Smooth muscle cell of the brain vasculature (primary cell): ENCODE data around the gene SDK2.
"Not testable (repeated sequence)": the region's sequence is repeated elsewhere in the genome, so short reads cannot be mapped to it uniquely, and the experiment has no call there.

ENCODE experiments used
- DNase-seq: peaks from one replicate; pipeline ENCODE4 v3.0.0-alpha.2; 2012; ENCODE audit warnings: low read depth, low spot score

Gene SDK2

DNA sequence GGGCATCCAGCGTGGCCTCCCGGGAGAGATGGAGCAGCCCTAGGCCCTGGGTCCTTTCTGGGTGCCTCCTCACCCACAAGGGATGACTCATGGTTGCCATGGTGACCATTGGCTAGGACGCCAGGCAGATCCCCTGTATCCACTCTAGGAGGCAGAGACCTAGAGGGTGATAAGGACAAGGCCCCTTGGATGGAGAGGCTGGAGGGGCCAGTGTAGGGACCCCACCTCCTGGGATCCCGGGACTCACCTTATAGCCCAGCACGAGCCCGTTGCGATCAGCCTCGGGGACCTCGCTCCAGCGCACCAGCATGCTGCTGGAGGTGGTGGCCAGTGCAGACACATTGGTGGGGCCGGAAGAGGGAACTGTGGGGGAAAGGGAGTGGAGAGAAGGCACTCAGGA lies 250.3 kb downstream of the SDK2 start:
- no peak for DNase-seq

GRCh38 chr17:73393381-73393780 lies 250.9 kb downstream of the SDK2 start:
- DNase-seq: no peak

DNA sequence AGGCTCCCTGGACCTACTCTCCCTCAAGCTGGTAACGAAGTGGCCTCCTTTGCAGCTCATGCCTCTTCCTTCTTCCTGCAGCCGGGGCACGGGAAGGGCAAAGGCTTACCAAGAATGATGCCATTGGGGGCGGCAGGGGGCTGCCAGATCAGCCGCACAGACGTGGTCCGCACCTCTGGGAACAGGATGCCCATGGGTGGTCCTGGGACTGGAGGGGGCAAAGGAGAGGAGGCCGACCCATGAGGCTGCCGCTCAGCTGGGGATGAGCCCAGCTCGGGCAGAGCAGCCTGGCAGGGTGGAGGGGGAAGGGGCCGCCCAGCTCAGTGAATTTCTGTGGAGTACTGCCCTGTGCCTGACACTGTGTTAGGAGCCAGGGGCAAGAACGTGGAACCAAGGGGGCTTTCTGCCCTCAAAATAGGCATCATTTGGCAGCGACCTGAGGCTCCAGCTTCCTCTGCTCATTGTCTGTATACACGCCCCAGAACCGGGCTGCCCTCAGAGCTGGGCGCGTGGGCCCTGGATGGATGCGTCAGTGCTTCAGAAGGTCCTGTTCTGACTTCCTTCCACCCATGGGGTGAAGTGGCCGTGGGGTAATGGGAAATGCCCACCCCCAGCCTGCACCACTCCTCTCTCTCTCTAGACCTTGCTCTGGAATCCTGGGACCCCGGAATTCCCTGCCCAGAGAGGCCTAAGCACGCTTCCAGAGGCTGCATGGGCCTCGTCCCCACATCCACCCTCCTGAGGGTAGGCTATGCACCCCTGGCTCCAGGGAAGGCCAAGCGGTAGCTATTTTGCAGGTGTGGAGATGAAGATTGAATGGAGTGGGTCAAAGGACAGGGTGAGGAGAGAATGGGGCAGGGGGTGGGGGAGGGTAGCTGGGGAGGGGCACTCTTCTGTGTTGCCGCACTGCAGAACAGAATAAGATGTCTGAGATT lies 252.6 kb downstream of the SDK2 start:
- DNase-seq: no peak

DNA sequence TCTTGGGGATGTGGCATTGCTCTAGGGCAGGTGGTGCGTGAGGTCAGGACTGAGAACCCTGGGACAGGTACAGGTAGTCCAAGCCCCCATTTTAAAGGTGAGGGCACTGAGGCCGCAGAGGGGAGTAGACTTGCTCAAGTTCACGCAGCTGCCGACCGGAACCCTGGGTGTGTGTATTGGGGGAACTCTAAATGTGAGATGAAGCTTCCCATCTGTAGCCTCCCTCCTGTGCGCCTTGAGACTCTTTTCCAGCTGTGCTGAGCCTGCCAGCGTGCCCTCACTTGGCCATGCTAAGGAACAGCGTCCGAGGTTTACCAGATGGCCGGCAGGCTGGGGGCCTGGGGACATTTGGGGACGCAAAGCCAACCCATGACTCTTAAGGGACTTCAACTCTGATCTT lies 253.4 kb downstream of the SDK2 start:
- no peak for DNase-seq

DNA sequence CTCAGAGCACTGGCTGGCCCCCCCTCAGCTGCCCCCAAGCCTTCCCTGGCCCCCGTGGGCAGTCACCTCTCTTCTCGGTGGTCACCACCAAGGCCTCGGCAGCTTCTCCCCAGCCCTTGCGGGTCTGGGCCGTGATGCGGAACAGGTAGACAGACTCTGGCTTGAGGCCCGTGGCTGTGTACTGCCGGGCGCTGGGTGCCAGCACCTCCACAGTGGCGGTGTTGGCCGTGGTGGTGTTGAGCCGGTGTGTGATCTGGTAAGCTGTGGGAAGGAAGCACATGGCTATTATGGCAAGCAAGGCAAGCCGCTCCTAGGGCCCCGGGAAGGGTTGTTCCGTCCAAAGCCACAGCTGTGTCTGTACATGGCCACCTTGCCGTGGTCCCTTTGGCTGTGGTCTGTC lies 254.0 kb downstream of the SDK2 start:
- no peak for DNase-seq

GRCh38 chr17:73389411-73389810 lies 254.8 kb downstream of the SDK2 start:
- no peak for DNase-seq

- DNase-seq: no peak
Observed at GRCh38 chr17:73388578-73388905, 255.7 kb downstream of the SDK2 start.

DNA sequence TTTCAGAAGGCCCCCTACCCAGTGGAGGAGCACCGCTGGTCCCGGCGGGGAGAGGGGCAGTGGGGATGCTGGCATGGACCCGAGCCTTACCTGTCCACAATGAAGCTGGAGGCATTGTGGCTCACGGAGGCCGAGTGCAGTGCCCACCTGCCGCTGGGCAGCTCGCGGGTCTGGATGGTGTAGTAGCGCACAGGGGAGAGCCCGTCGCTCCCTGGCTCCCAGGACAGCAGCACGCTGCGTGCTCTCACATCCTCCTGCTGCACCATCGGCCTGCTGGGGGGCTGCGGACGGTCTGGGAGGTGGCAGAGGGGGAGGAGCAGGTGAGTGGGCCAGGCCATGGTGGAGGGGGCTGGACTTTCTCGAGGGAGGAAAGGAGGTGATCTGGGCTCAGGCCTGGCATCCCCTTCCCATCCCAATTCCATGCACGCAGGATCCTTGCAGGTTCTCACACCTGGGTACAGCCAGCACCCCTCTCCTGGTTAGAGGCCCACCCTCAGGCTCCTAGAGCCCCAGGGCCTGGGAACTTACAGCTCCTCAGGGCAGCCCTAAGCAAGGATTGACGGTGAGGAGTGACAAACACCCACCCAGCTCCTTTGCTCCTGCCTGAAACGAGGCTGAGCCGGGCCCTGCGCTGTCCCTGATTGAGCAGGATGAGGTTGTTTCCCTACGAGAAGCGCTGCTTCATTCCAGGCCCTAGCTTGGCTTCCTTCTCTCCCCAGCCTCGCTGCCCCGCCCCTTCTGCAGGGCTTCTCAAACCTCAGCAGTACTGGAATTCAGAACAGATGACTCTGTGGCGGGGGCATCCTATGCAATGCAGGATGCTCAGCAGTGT lies 256.3 kb downstream of the SDK2 start:
- DNase-seq: no peak

DNA sequence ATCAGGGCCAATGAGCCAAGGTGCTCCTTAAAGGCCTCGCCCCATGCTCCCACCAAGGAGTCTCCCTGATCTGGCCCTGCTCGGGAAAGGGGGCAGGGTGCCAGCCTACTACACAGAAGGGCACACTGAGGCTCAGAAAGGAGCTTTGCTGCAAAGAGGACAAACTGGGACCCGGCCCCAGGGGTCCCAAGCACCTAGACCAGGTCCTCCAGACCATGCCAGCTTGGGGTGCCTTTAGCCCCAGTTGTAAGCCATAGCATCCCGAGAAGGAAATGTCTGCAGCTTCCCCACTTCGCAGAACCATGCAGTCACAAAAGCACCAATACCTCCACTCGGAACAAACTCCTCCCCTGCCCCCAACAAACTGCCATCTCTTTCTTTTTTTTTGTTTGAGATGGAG lies 257.7 kb downstream of the SDK2 start:
- no peak for DNase-seq

DNA sequence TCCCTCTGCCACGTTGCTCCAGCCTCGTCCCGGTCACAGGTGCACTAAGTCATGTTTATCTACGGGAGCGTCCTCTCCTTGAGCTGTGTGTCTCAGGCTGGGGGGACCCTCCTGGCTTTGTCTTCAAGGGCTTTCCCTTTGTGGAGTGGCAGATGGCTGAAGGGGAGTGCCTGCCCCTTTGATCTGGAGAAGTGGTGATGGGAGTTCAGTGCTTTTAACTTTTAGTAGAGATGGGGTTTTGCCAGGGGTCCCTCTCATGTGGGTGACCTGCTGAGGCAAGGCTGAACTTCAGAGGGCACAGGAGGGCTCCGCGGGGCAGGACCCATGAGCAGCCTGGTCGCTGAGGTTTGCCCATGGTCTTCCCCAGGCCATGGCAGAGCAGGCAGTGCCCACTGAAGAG lies 259.3 kb downstream of the SDK2 start:
- DNase-seq: no peak

DNA sequence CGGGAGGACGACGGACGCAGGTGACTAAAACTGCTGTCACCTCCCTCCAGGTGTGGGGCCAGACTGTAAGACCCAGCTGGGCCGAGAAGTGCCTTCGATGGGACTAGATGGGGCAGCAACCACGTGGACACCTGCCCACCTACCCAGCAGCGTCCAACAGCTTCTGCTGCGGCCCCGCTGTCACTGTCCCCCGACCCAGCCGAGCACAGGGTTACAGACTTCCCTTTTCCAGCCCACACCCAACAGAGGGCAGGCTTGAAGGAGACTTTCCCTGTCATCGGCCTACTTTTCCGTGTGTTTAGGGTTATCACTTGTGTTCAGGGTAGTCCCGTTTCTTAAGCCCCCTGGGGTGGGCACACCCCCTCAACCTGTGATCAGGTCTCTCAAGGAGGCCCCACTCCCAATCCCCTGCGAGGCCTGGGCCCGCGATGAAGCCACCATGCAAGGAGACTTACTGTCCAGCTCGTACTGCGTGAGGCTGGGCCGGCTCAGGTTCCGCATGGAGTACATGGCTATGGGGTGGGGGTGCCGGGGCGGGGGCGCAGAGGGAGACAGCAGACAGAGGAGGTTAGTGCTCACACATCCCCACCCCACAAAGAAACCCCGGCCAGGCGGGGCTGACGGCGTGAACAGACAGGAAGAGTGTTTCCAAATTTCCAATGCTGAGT lies 263.7 kb downstream of the SDK2 start:
- DNase-seq: no peak

DNA sequence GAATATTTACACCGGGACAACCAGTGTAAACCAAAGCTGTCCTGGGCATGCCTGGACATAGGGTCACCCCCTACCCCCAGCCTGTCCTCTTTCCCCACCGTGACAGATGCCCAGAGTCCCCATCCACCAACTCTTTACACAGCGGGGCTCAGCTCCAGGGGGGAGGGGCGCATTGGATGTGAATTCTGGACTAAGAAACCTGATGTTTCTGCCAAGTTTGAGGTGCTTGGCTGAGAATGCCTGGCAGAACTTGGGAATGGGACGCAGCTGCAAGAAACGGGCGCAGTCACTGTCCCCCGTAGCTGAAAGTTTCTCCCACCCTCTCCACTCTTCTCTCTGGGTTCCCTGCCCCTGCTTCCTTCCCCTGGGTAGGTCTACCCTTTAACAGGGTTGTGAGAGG lies 264.4 kb downstream of the SDK2 start:
- DNase-seq: no peak

- DNase-seq: no peak
Observed at GRCh38 chr17:73378974-73379470, 265.2 kb downstream of the SDK2 start.

DNA sequence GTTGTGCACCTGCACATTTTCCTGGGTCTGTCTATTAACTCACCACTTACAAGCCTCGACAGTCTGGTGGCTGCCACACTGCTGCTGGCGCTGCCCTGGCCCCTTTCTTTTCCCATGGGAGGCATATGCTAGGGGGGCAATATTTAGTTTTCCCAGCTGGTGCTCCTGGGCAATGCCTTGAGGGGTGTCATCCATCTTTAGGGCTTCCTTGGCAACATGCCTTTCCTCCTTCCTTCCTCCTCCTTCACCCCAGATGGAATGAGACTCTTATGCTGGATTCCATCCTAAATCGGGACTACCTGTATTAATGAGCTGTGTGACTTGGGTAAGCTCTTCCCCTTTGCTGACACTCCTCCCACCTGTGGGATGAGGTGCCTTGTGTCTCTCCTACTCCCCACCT lies 267.6 kb downstream of the SDK2 start:
- no peak for DNase-seq

DNA sequence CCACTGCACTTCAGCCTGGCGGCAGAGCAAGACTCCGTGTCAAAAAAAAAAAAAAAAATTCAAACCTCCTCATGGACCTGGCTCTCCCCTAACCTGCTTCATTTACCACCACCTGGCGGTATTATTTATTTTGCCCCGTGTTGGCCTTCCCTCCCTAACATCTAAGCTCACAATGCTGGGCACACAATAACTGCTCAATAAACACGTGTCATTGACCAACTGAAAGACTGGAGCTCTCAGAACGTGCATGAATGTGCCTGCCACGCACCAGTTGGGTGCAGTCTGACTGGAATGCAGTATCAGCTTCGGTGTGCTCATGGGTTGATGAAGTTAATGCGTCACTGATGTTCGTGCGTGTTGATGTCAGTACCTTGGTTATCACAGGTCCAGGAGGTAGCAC lies 268.1 kb downstream of the SDK2 start:
- DNase-seq: no peak

DNA sequence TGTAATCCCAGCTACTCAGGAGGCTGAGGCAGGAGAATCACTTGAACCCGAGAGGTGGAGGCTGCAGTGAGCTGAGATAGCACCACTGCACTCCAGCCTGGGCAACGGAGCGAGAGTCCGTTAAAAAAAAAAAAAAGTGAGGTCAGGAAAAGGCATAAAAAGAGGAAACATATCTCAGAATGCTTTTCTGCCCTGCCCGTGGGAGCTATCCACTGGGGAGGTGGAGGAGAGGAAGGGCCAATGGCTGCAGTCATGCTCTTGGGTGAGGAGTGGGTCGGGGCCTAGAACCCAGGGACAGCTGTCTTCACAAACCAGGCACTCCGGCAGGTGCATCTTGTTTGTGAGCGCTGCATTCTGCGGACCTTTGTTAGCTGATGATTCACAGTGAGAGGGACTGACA lies 272.4 kb downstream of the SDK2 start:
- no peak for DNase-seq

DNA sequence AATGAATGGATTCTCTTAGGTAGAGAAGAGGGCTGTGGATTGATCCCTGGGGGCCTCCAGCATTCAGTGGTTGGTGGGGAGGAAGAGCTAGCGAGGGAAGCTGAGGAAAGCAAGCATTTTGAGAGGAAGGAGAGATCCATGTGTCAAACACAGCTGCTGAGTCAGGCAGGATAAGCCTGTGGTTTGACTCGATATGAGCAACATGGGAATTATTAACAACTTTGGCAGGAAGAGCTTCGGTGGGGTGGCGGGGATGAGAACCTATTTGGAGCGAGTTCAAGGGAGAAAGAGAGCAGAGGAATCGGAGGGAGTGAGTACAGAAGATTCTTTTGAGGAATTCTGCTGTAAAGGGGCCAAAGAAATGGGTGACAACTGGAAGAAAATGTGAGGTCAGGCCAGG lies 273.0 kb downstream of the SDK2 start:
- DNase-seq: no peak

GRCh38 chr17:73369817-73370490 lies 274.3 kb downstream of the SDK2 start:
- not testable (repeated sequence) for DNase-seq

DNA sequence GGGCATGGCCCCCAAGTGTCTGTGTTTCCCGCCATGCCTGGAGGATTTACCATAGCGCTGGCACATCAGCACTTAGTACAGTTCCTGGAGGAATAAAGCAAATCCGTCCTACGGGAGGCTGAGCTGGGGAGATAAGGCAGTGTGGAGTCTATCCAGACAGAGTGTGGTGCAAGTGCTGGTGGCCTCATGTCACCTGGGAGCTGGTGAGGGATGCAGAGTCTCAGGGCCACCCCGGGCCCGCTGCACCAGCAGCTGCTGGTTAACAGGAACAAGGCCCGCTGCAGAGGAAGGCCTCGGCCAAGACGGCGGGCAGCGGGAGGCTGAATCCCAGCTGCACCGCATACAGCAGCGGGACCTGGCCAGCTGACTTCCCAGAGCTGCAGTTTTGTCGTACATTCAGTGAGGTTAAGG lies 275.1 kb downstream of the SDK2 start:
- DNase-seq: no peak

- no peak for DNase-seq
Observed at GRCh38 chr17:73368085-73368631, 276.1 kb downstream of the SDK2 start.

GRCh38 chr17:73365906-73366623 lies 278.2 kb downstream of the SDK2 start:
- DNase-seq: no peak
